HG03039 (cell line): Measurements from ENCODE around the gene PELI1.
"Not testable (repeated sequence)": the region's sequence is repeated elsewhere in the genome, so short reads cannot be mapped to it uniquely, and the experiment has no call there.

Experiments used
- ATAC-seq: cut with Tn5 transposase; IDR thresholded peaks from one replicate; pipeline ENCODE4 v1.9.1; 2021; ENCODE audit warnings: mild to moderate bottlenecking, moderate library complexity; ENCODE audit not compliant: unreplicated experiment

The PELI1 gene

GRCh38 chr2:64124168-64124567 is 20.1 kb downstream of the PELI1 start:
- ATAC-seq = no peak

GRCh38 chr2:64123740-64124139 is 20.5 kb downstream of the PELI1 start:
- ATAC-seq = no peak

- no peak for ATAC-seq
Observed at GRCh38 chr2:64122358-64122757, 21.9 kb downstream of the PELI1 start.

GRCh38 chr2:64120928-64121327 is 23.3 kb downstream of the PELI1 start:
- ATAC-seq = no peak

GRCh38 chr2:64120008-64120407 is 24.2 kb downstream of the PELI1 start:
- ATAC-seq = no peak

- ATAC-seq = no peak
Observed at GRCh38 chr2:64119369-64119768, 24.9 kb downstream of the PELI1 start.

- no peak for ATAC-seq
Observed at GRCh38 chr2:64115808-64116598, 28.2 kb downstream of the PELI1 start.

- no peak for ATAC-seq
Observed at GRCh38 chr2:64114912-64115277, 29.3 kb downstream of the PELI1 start.

- ATAC-seq = no peak
Observed at GRCh38 chr2:64114063-64114911, 29.9 kb downstream of the PELI1 start.

GRCh38 chr2:64112016-64112415 is 32.2 kb downstream of the PELI1 start:
- no peak for ATAC-seq

- no peak for ATAC-seq
Observed at GRCh38 chr2:64111426-64111825, 32.8 kb downstream of the PELI1 start.

- no peak for ATAC-seq
Observed at GRCh38 chr2:64108666-64109241, 35.5 kb downstream of the PELI1 start.

- no peak for ATAC-seq
Observed at GRCh38 chr2:64106481-64106880, 37.7 kb downstream of the PELI1 start.

- no peak for ATAC-seq
Observed at GRCh38 chr2:64105670-64106461, 38.4 kb downstream of the PELI1 start.

- no peak for ATAC-seq
Observed at GRCh38 chr2:64104933-64105332, 39.3 kb downstream of the PELI1 start.

GRCh38 chr2:64102736-64103135 is 41.5 kb downstream of the PELI1 start:
- not testable (repeated sequence) for ATAC-seq

- ATAC-seq = no peak
Observed at GRCh38 chr2:64101141-64101591, 43.1 kb downstream of the PELI1 start.

- ATAC-seq = not testable (repeated sequence)
Observed at GRCh38 chr2:64100584-64100983, 43.6 kb downstream of the PELI1 start.

GRCh38 chr2:64094663-64095382 is 49.4 kb downstream of the PELI1 start:
- ATAC-seq = no peak

- no peak for ATAC-seq
Observed at GRCh38 chr2:64093341-64093740, 50.9 kb downstream of the PELI1 start.
